Lower lobe of right lung (tissue), 2 donors: ENCODE measurements around the gene TRNT1. TPM values are rescaled to one million over a fixed set of nuclear protein-coding genes. Genes with fewer than 3 reads are reported as not detected.

Experiments used
- ATAC-seq, 2 donors: fragments of 200-7000 bp; cut with Tn5 transposase; one replicate each; pipeline ENCODE4 v1.9.1; 2020 to 2022; ENCODE audit warnings: mild to moderate bottlenecking in 2 of 2, moderate library complexity in 2 of 2
- DNase-seq: peaks from one replicate; pipeline ENCODE4 v3.0.0-alpha.2; 2020
- H3K27ac ChIP-seq: fragments of 200-600 bp; one replicate; pipeline ENCODE4 v1.8.0; 2022
- H3K27me3 ChIP-seq: fragments of 200-600 bp; one replicate; pipeline ENCODE4 v1.8.0; 2022; ENCODE audit warnings: low read depth
- H3K36me3 ChIP-seq: fragments of 200-600 bp; one replicate; pipeline ENCODE4 v1.8.0; 2022; ENCODE audit warnings: mild to moderate bottlenecking
- H3K4me1 ChIP-seq: fragments of 200-600 bp; one replicate; pipeline ENCODE4 v1.8.0; 2022
- H3K4me3 ChIP-seq: fragments of 200-600 bp; one replicate; pipeline ENCODE4 v1.8.0; 2022; ENCODE audit warnings: mild to moderate bottlenecking
- H3K9me3 ChIP-seq: fragments of 200-600 bp; one replicate; pipeline ENCODE4 v1.8.0; 2022
- CTCF ChIP-seq: fragments of 200-600 bp; IDR thresholded peaks from one replicate; pipeline ENCODE4 v1.8.0; 2022; ENCODE audit warnings: antibody characterized with exemption, mild to moderate bottlenecking
- intact Hi-C: fragments of 100-400 bp; cut with DNase I; formaldehyde crosslinking; loops from one replicate; pipeline ENCODE4 v1.11.0; 2022
- long read RNA-seq: library from polyadenylated mRNA; unstranded; transcript quantifications from one replicate; pipeline ENCODE4 v2.0.0, GENCODE V29; 2021
- total RNA-seq: library from RNA; stranded (reverse); fragmentation: NEBNext Ultra II Directional; extraction: Animal tissue kit (Norgen Biotek cat#: 25700); gene quantifications from one replicate; pipeline ENCODE4 v1.2.1, GENCODE V29; 2021
- donor health status: DM: no; HTN: yes; CAD: no; lungs with severe emphysema.

The TRNT1 gene
- total RNA-seq: 22.3 TPM
- long read RNA-seq, transcript TRNT1-201 (8 exons, 2,276 nt): major isoform, 28 of 48 reads
- long read RNA-seq, partial matches to known transcripts: 4 of 48 reads
- long read RNA-seq, other reads (novel, unspliced or antisense): 10 of 48 reads

- ATAC-seq: peak; percentile 99
- DNase-seq: peak; percentile 98
- Histone ChIP-seq H3K4me3 (peak within 1 kb of the TSS; percentile 94), H3K4me1 (peaks cover 26% of the 10 kb centered on the region), H3K27me3 (no peaks in the 10 kb centered on the region), H3K36me3 (peaks cover 25% of the 10 kb centered on the region), H3K27ac (peak within 1 kb of the TSS; percentile 98), H3K9me3 (no peaks in the 10 kb centered on the region)
- TF ChIP-seq CTCF: no peak
- intact Hi-C loops: no loop called here
Observed at GRCh38 chr3:3126477-3127431, at the start of gene TRNT1. TSS of gene TRNT1 (plus strand) at chr3:3126940. CDS start at chr3:3129041, 2,101 bp downstream.

- Histone ChIP-seq H3K4me1 (no peaks in the 10 kb centered on the region), H3K27ac (no peak overlapping the region), H3K27me3 (no peaks in the 10 kb centered on the region), H3K9me3 (no peaks in the 10 kb centered on the region), H3K36me3 (no peaks in the 10 kb centered on the region), H3K4me3 (no peak overlapping the region)
- DNase-seq (no peak), ATAC-seq (no peak)
- intact Hi-C loops: no loop called here
- TF ChIP-seq CTCF: no peak
Observed at GRCh38 chr3:3080309-3080708, 46.4 kb upstream of the TRNT1 start.

DNA sequence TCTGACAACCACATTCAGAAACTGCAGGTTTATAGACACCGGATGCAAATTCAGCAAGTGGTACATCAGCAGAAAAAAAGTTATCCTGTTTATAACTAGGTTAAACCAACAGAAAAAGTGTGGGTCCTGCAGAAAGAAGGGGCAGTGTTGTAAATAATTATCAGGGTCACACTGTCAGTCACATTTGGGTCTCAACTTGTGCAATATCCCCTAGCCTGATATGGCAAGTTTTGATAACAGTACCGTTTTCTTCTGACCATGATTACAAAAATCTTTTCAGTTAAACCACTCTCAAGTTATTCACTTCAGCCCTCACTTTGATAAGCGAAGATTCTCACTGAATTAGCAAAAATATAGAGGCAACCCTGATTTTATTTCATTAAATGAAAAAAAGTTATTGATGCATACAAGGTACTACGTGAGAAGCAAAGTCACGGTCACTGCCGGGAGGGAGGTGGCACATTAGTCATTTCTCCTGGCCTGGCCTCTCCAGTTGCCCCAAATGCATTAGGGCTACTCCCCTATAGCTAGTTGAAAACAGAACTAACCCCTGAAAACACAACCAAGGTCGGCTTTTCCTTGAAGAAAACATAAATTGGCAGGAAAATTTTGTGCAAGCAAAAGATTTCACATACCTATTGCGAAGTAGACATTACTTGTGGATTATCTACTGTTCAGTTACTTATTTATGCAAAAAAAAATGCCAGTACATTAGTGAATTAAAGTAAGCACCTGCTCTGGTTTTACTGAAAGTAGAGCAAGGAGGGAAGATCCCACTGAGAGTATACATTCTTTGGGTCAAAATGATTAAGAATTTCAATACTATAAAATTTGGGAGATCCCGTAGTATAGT is 45.1 kb upstream of the TRNT1 start:
- DNase-seq: no peak
- ATAC-seq: no peak
- no peak for TF ChIP-seq CTCF
- intact Hi-C loops: no loop called here
- H3K27ac ChIP-seq: no peak overlapping the region
- H3K4me1 ChIP-seq: no peaks in the 10 kb centered on the region
- no peaks in the 10 kb centered on the region for H3K36me3 ChIP-seq
- H3K27me3 ChIP-seq: no peaks in the 10 kb centered on the region
- no peaks in the 10 kb centered on the region for H3K9me3 ChIP-seq
- no peak overlapping the region for H3K4me3 ChIP-seq

- Histone ChIP-seq H3K27ac (no peak overlapping the region), H3K4me1 (no peaks in the 10 kb centered on the region), H3K9me3 (no peaks in the 10 kb centered on the region), H3K36me3 (no peaks in the 10 kb centered on the region), H3K4me3 (no peak overlapping the region), H3K27me3 (no peaks in the 10 kb centered on the region)
- DNase-seq (no peak), ATAC-seq (no peak)
- no peak for TF ChIP-seq CTCF
- intact Hi-C loops: no loop called here
Observed at GRCh38 chr3:3082234-3082924, 44.4 kb upstream of the TRNT1 start.

DNA sequence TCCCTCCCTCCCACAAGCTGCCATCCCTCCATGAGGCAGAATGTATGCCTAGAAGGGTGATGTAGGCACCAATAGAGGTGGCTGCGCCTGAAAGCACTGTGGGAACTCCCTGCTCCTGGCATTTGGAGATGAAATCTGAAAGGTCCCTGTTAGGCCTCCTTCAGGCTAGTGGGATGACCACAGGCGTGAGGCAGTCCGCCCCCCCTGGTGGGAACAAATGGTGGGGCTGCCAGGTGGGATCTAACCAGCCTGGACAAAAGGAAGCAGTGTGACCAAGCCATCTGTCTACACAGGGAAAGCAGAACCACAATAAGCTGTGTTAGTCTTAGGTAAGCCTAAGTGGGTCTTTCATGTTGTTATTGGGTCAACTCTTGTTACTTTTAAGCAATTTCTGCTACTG is 41.9 kb upstream of the TRNT1 start:
- Histone ChIP-seq H3K36me3 (no peaks in the 10 kb centered on the region), H3K4me3 (no peak overlapping the region), H3K9me3 (no peaks in the 10 kb centered on the region), H3K27me3 (no peaks in the 10 kb centered on the region), H3K27ac (no peak overlapping the region), H3K4me1 (no peaks in the 10 kb centered on the region)
- DNase-seq (no peak), ATAC-seq (no peak)
- TF ChIP-seq CTCF: no peak
- intact Hi-C loops: no loop called here
